GM21786 (cell line): ENCODE results near the gene MAN2B2.
A peak's percentile ranks its signal among the peaks of the same experiment; 100 is the strongest.
"Not testable (repeated sequence)": the region's sequence is repeated elsewhere in the genome, so short reads cannot be mapped to it uniquely, and the experiment has no call there.

ENCODE experiments used
- ATAC-seq: cut with Tn5 transposase; IDR thresholded peaks from one replicate; pipeline ENCODE4 v1.9.1; 2021; ENCODE audit not compliant: unreplicated experiment

MAN2B2 gene

GRCh38 chr4:6640292-6641163 lies 65.5 kb downstream of the MAN2B2 start, which contains the start of gene MRFAP1:
MRFAP1 (plus strand) TSS chr4:6640685; CDS start chr4:6640863, 178 bp downstream.
- peak; percentile 83 for ATAC-seq

- ATAC-seq = peak; percentile 42
Observed at GRCh38 chr4:6641164-6641970, 66.4 kb downstream of the MAN2B2 start.

- no peak for ATAC-seq
Observed at GRCh38 chr4:6641971-6642320, 67.0 kb downstream of the MAN2B2 start.

- ATAC-seq = no peak
Observed at GRCh38 chr4:6643141-6643847, 68.3 kb downstream of the MAN2B2 start.

- no peak for ATAC-seq
Observed at GRCh38 chr4:6644792-6645530, 70.0 kb downstream of the MAN2B2 start.

GRCh38 chr4:6647169-6647568 lies 72.2 kb downstream of the MAN2B2 start:
- no peak for ATAC-seq

GRCh38 chr4:6647582-6648230 lies 72.7 kb downstream of the MAN2B2 start:
- ATAC-seq = no peak

GRCh38 chr4:6649216-6649615 lies 74.2 kb downstream of the MAN2B2 start:
- ATAC-seq = no peak

DNA sequence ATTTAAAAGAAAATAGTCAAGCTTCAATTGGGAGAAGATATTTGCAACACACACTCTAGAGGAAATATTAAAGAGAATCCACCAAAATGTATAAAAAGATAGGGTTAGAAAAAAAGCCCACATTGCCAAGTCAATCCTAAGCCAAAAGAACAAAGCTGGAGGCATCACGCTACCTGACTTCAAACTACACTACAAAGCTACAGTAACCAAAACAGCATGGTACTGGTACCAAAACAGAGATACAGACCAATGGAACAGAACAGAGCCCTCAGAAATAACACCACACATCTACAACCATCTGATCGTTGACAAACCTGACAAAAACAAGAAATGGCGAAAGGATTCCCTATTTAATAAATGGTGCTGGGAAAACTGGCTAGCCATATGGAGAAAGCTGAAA lies 79.2 kb downstream of the MAN2B2 start:
- not testable (repeated sequence) for ATAC-seq

GRCh38 chr4:6655291-6655690 lies 80.3 kb downstream of the MAN2B2 start:
- ATAC-seq = not testable (repeated sequence)

GRCh38 chr4:6655924-6656323 lies 80.9 kb downstream of the MAN2B2 start:
- ATAC-seq = no peak

DNA sequence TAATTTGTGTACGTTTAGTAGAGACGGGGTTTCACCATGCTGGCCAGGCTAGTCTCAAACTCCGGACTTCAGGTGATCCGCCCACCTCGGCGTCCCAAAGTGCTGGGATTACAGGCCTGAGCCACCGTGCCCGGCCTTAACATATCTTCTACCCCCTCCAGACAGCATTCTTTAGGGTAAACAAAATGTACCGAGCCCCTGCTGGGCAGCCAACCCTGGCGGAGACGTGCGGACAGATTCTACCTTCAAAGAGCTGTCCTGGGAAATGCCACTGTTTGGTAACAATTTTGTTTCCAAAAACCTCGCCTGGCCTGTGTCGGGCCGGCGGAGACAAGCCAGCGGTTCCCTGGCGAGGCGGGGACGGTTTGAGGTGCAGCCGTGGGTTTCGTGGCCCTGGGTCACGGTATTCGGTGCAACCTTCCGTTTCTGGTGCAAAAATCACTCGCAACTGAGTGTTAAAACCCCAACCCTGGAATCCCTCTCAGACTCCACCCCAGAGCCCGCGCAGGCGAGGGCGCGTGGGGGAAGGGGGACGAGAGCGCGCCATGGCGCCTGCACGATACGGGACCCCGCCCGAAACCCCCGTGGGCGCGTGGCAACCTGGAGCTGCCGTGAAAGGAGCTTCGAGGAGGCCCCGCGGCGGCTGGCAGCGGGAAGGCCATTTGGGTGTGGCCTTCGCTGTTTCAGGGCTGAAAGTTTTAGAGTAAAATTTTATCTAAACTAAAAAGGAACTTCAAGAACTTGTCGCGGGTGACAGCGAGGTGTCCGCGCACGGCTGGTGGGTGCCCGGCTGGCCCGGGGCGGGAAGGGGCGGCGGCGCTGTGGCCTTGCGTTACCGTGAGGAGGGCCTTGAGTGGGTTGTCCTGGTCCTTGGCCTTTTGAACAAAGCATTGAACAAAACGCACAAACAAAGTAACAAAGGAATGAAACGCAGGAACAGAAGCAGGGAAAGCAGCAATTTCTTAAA lies 82.5 kb downstream of the MAN2B2 start:
- no peak for ATAC-seq

DNA sequence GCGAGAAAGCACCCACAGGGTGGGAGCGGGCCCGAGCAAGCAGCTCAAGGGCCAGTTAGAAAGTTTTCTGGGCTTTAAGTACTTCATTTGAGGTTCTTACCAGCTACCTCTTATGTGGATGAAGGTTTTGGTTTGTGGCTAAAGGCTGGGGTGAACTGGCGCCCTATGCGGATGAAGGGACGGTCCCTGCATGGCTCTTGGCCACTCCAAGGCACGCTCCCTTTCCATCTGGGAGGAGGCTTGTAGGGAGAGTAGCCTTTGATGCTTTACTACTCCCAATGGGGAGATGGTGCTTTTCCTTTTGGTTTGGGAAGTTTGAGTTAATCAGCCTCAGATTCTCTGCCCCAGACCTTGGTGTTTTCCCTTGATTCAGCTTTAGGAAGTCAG lies 83.2 kb downstream of the MAN2B2 start:
- ATAC-seq = no peak

GRCh38 chr4:6658597-6659075 lies 83.6 kb downstream of the MAN2B2 start:
- ATAC-seq = no peak

- no peak for ATAC-seq
Observed at GRCh38 chr4:6659897-6660296, 84.9 kb downstream of the MAN2B2 start.

GRCh38 chr4:6660430-6660829 lies 85.4 kb downstream of the MAN2B2 start:
- ATAC-seq = no peak

DNA sequence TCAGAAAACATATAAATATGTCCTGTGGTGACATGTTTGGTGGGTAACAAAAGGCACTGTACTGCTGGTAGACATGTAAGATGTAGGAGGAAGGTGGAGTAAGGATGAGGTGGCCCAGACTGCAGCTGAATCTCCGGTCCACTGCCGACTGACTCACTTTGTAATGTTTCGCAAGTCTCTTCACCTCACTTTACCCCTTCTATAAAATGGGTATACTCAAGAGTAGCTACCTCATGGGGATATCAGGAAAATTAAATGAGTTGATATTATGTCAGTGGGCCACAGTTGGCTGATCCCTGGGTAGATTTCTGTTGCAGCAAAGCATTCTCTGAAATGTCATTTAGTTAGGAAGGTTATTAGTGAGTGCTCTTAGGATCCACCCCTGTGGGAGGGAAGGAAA lies 87.6 kb downstream of the MAN2B2 start:
- no peak for ATAC-seq

GRCh38 chr4:6663596-6664393 lies 88.8 kb downstream of the MAN2B2 start:
- no peak for ATAC-seq
